GM19397 (cell line): ENCODE data around the gene ABCC2.
"Not testable (repeated sequence)": the region's sequence is repeated elsewhere in the genome, so short reads cannot be mapped to it uniquely, and the experiment has no call there.

Experiments used
- ATAC-seq: cut with Tn5 transposase; IDR thresholded peaks from one replicate; pipeline ENCODE4 v1.9.1; 2021; ENCODE audit warnings: mild to moderate bottlenecking, moderate library complexity; ENCODE audit not compliant: unreplicated experiment

The ABCC2 gene

GRCh38 chr10:99807786-99808185 is 25.3 kb downstream of the ABCC2 start:
- no peak for ATAC-seq

- no peak for ATAC-seq
Measured at GRCh38 chr10:99808270-99808669, 25.8 kb downstream of the ABCC2 start.

- ATAC-seq, result no peak
Measured at GRCh38 chr10:99809481-99809880, 27.0 kb downstream of the ABCC2 start.

- ATAC-seq, result no peak
Measured at GRCh38 chr10:99809931-99810615, 27.6 kb downstream of the ABCC2 start.

- no peak for ATAC-seq
Measured at GRCh38 chr10:99812177-99812576, 29.7 kb downstream of the ABCC2 start.

GRCh38 chr10:99814143-99814542 is 31.7 kb downstream of the ABCC2 start:
- no peak for ATAC-seq

- no peak for ATAC-seq
Measured at GRCh38 chr10:99815621-99816020, 33.2 kb downstream of the ABCC2 start.

GRCh38 chr10:99827936-99828335 is 45.5 kb downstream of the ABCC2 start:
- no peak for ATAC-seq

GRCh38 chr10:99828464-99828863 is 46.0 kb downstream of the ABCC2 start:
- no peak for ATAC-seq

- no peak for ATAC-seq
Measured at GRCh38 chr10:99832439-99832838, 50.0 kb downstream of the ABCC2 start.

- no peak for ATAC-seq
Measured at GRCh38 chr10:99834410-99834809, 52.0 kb downstream of the ABCC2 start.

- no peak for ATAC-seq
Measured at GRCh38 chr10:99835947-99836346, 53.5 kb downstream of the ABCC2 start.

GRCh38 chr10:99836711-99837110 is 54.3 kb downstream of the ABCC2 start:
- no peak for ATAC-seq

- ATAC-seq, result not testable (repeated sequence)
Measured at GRCh38 chr10:99840859-99841258, 58.4 kb downstream of the ABCC2 start.

GRCh38 chr10:99841746-99842145 is 59.3 kb downstream of the ABCC2 start:
- ATAC-seq, result no peak

GRCh38 chr10:99843310-99843709 is 60.9 kb downstream of the ABCC2 start:
- ATAC-seq, result no peak

- ATAC-seq, result no peak
Measured at GRCh38 chr10:99844433-99844955, 62.1 kb downstream of the ABCC2 start.

- ATAC-seq, result no peak
Measured at GRCh38 chr10:99845837-99846382, 63.5 kb downstream of the ABCC2 start.

GRCh38 chr10:99849057-99849456 is 66.6 kb downstream of the ABCC2 start:
- no peak for ATAC-seq

- ATAC-seq, result no peak
Measured at GRCh38 chr10:99849536-99849935, 67.1 kb downstream of the ABCC2 start.

GRCh38 chr10:99850021-99850766 is 67.8 kb downstream of the ABCC2 start:
- ATAC-seq, result no peak

- no peak for ATAC-seq
Measured at GRCh38 chr10:99850767-99851340, 68.4 kb downstream of the ABCC2 start.
